BJ (cell line): ENCODE measurements around the gene GADD45G. TPM values are rescaled to one million over a fixed set of nuclear protein-coding genes. Genes with fewer than 3 reads are reported as not detected.

Source experiments
- CTCF ChIA-PET: fragments of 350-600 bp; formaldehyde crosslinking; extraction: SDS; loops from one replicate; lab custom pipeline; 2021; ENCODE audit warnings: antibody characterized with exemption, inconsistent platforms; lab: Yijun Ruan, JAX
- POLR2A ChIA-PET: fragments of 300-600 bp; sonication (Branson Sonifier 250); formaldehyde crosslinking; extraction: SDS; loops from one replicate; lab custom pipeline; 2021; ENCODE audit warnings: antibody characterized with exemption; lab: Charles Lee
- DNase-seq: peaks from one replicate; pipeline ENCODE4 v3.0.0-alpha.2; 2011; ENCODE audit warnings: low read depth
- H3K27me3 ChIP-seq: 2 replicates; pipeline ENCODE4 v1.6.0; 2011; ENCODE audit warnings: low read length; ENCODE audit not compliant: control insufficient read depth, insufficient read depth
- H3K36me3 ChIP-seq: 2 replicates; pipeline ENCODE4 v1.5.1; 2011; ENCODE audit warnings: low read length; ENCODE audit not compliant: control insufficient read depth, insufficient read depth
- H3K4me3 ChIP-seq: 2 replicates; pipeline ENCODE4 v1.5.1; 2011; ENCODE audit warnings: low read depth, mild to moderate bottlenecking, control low read depth, low read length
- polyA plus RNA-seq: library from polyadenylated mRNA; depleted of rRNA; stranded (reverse); fragments of >200 nt; gene quantifications from 2 replicates; pipeline ENCODE4 v1.2.3, GENCODE V29; 2011
- TF ChIP-seq, protein P1 (sequence below): IDR thresholded peaks from 2 replicates; pipeline ENCODE4 v1.5.1; 2011; ENCODE audit warnings: low read depth, mild to moderate bottlenecking, control low read depth, inconsistent platforms, low read length, moderate library complexity; ENCODE audit not compliant: insufficient read depth

The GADD45G gene
- polyA plus RNA-seq, 1 experiment, result 0.07 TPM

GRCh38 chr9:89588271-89588879 is 16.4 kb upstream of the GADD45G start:
- TF ChIP-seq, protein P1, sequence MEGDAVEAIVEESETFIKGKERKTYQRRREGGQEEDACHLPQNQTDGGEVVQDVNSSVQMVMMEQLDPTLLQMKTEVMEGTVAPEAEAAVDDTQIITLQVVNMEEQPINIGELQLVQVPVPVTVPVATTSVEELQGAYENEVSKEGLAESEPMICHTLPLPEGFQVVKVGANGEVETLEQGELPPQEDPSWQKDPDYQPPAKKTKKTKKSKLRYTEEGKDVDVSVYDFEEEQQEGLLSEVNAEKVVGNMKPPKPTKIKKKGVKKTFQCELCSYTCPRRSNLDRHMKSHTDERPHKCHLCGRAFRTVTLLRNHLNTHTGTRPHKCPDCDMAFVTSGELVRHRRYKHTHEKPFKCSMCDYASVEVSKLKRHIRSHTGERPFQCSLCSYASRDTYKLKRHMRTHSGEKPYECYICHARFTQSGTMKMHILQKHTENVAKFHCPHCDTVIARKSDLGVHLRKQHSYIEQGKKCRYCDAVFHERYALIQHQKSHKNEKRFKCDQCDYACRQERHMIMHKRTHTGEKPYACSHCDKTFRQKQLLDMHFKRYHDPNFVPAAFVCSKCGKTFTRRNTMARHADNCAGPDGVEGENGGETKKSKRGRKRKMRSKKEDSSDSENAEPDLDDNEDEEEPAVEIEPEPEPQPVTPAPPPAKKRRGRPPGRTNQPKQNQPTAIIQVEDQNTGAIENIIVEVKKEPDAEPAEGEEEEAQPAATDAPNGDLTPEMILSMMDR, result no peak
- Histone ChIP-seq H3K36me3 (no peaks in the 10 kb centered on the region), H3K4me3 (no peak overlapping the region), H3K27me3 (no peaks in the 10 kb centered on the region; the same call in 1 of the 2 replicates)
- CTCF ChIA-PET, result interaction anchor here (0.9 to 2.1 kb wide), 2 partner anchors 10 to 14 kb away, joined by 3 to 9 read pairs; no protein-coding TSS in a partner anchor
- POLR2A ChIA-PET, result no interaction called here
- DNase-seq, result no peak

DNA sequence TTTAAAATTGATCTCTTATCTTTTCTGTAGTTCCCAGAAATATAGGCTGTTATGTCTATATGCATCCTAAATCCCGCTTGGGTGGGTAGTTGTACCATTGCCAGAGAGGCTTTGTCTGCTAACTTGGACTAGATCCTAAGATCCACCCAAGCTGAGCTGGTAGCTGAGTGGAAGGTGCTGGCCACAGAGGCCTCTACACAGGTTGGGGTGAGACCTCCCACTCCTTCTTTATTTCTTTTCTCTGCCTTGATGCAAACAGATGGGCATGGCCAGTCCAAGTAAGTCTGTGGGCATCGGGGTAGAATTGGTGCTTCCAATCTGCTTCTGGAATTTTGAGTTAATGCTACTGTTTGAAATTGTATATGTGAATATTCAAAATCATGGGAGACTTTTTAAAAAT is 14.4 kb upstream of the GADD45G start:
- POLR2A ChIA-PET, result no interaction called here

GRCh38 chr9:89591274-89592212 is 13.3 kb upstream of the GADD45G start:
- no peak for DNase-seq
- TF ChIP-seq, protein P1, result no peak
- CTCF ChIA-PET, result interaction anchor here (1.0 to 3.3 kb wide), 4 partner anchors 11 to 507 kb away, joined by 3 to 27 read pairs (median 12); no protein-coding TSS in a partner anchor
- no peaks in the 10 kb centered on the region; the same call in 1 of the 2 replicates for H3K27me3 ChIP-seq
- H3K4me3 ChIP-seq, result no peak overlapping the region
- POLR2A ChIA-PET, result no interaction called here
- no peaks in the 10 kb centered on the region for H3K36me3 ChIP-seq

More for the DNA sequence above, 14.4 kb upstream of the GADD45G start:
- no peaks in the 10 kb centered on the region for H3K36me3 ChIP-seq
- H3K4me3 ChIP-seq, result no peak overlapping the region
- H3K27me3 ChIP-seq, result no peaks in the 10 kb centered on the region; the same call in 1 of the 2 replicates
- no peak for DNase-seq
- CTCF ChIA-PET, result interaction anchor here (1.0 kb wide), 1 partner anchor 7 kb away, joined by 3 read pairs; no protein-coding TSS in a partner anchor
- TF ChIP-seq, protein P1, result no peak

DNA sequence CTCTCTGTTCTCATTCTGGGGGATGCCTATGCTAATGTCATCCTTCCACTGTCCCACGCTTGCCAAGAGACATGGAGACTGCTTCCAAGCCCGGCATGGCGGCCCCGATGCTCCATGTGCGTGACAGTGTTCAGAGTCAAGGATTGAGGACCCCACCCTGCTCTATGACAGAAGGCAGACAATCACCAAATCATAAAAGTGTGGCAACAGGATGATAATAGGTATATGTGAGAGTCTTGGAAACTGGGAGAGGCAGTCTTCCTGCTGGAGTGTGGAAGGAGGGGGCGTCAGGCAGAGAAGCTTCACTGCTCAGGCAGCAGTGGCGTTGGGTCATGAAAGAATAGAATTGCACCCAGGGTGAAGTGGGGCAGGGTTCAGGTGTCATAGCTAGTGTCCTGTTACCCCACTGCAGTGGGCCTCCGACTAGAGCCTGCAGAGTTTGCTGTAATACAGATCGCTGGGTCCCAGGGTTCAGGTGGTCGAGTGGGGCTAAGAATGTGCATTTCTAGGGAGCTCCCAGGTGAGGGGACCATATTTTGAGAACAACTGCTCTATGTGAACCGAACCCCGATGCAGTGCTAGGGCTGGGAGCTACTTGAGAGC is 12.5 kb upstream of the GADD45G start:
- DNase-seq, result no peak
- H3K4me3 ChIP-seq, result no peak overlapping the region
- ChIA-PET CTCF (interaction anchor here (1.0 to 3.3 kb wide), 7 partner anchors 10 to 546 kb away, joined by 3 to 27 read pairs (median 4); partner anchors contain the start of gene GADD45G), POLR2A (no interaction called here)
- no peaks in the 10 kb centered on the region for H3K36me3 ChIP-seq
- TF ChIP-seq, protein P1, result no peak
- H3K27me3 ChIP-seq, result no peaks in the 10 kb centered on the region; the same call in 1 of the 2 replicates
